ENCODE data around the gene DHODH. TPM values are rescaled to one million over a fixed set of nuclear protein-coding genes. Genes with fewer than 3 reads are reported as not detected.
A peak's percentile ranks its signal among the peaks of the same experiment; 100 is the strongest.
"Not testable (repeated sequence)": the region's sequence is repeated elsewhere in the genome, so short reads cannot be mapped to it uniquely, and the experiment has no call there.

DHODH gene
- total RNA-seq, 1 experiment from 2014 or later, result 8.2 TPM

- DNase-seq; H3K36me3 ChIP-seq; H3K4me3 ChIP-seq; H3K9me3 ChIP-seq (replicated peaks); H3K27ac ChIP-seq; H3K27me3 ChIP-seq: not testable (repeated sequence)
- peaks cover 18% of the 10 kb centered on the region for H3K4me1 ChIP-seq
Measured at GRCh38 chr16:71997578-71997977, 11.0 kb upstream of the DHODH start.

- Histone ChIP-seq H3K36me3 (no peaks in the 10 kb centered on the region), H3K27ac (peak overlapping the region; percentile 87)
Measured at GRCh38 chr16:72001180-72001874, 7.2 kb upstream of the DHODH start.

GRCh38 chr16:72002619-72003018 lies 5.9 kb upstream of the DHODH start:
- DNase-seq, result no peak
- H3K4me3 ChIP-seq, result no peak overlapping the region
- H3K9me3 ChIP-seq (replicated peaks), result no peaks in the 10 kb centered on the region
- no peaks in the 10 kb centered on the region for H3K27me3 ChIP-seq
- no peak overlapping the region for H3K27ac ChIP-seq
- no peaks in the 10 kb centered on the region for H3K36me3 ChIP-seq
- peaks cover 18% of the 10 kb centered on the region for H3K4me1 ChIP-seq

More at GRCh38 chr16:72001180-72001874, 7.2 kb upstream of the DHODH start:
- DNase-seq, result peak; percentile 67 to 85
- Histone ChIP-seq H3K27me3 (no peaks in the 10 kb centered on the region), H3K4me3 (no peak overlapping the region), H3K4me1 (peaks cover 18% of the 10 kb centered on the region), H3K9me3 (replicated peaks) (no peaks in the 10 kb centered on the region)

GRCh38 chr16:72008065-72008423 lies 500 bp upstream of the DHODH start:
- H3K4me3 ChIP-seq, result peak overlapping the region; percentile 85
- H3K4me1 ChIP-seq; H3K9me3 ChIP-seq (replicated peaks); H3K27me3 ChIP-seq; DNase-seq; H3K36me3 ChIP-seq: not testable (repeated sequence)
- H3K27ac ChIP-seq, result peak overlapping the region; percentile 8; the same call in 1 of the 2 replicates

- Histone ChIP-seq H3K27ac (no peak overlapping the region), H3K4me1 (no peaks in the 10 kb centered on the region), H3K9me3 (replicated peaks) (no peaks in the 10 kb centered on the region), H3K36me3 (no peaks in the 10 kb centered on the region), H3K27me3 (no peaks in the 10 kb centered on the region), H3K4me3 (no peak overlapping the region)
- no peak for DNase-seq
Measured at GRCh38 chr16:72009779-72010178, 1.2 kb downstream of the DHODH start.

GRCh38 chr16:72012607-72013006 lies 4.1 kb downstream of the DHODH start:
- no peak for DNase-seq
- no peaks in the 10 kb centered on the region for H3K36me3 ChIP-seq
- H3K4me1 ChIP-seq, result no peaks in the 10 kb centered on the region
- H3K4me3 ChIP-seq, result no peak overlapping the region
- no peaks in the 10 kb centered on the region for H3K9me3 ChIP-seq (replicated peaks)
- H3K27ac ChIP-seq, result no peak overlapping the region
- H3K27me3 ChIP-seq, result no peaks in the 10 kb centered on the region

- H3K4me3 ChIP-seq, result no peak overlapping the region
- H3K36me3 ChIP-seq, result no peaks in the 10 kb centered on the region
- no peaks in the 10 kb centered on the region for H3K4me1 ChIP-seq
- H3K9me3 ChIP-seq (replicated peaks), result no peaks in the 10 kb centered on the region
- DNase-seq, result peak in 1 of 2 experiments; percentile 11
- no peaks in the 10 kb centered on the region for H3K27me3 ChIP-seq
- H3K27ac ChIP-seq, result no peak overlapping the region
Measured at GRCh38 chr16:72013389-72013788, 4.8 kb downstream of the DHODH start.

- Histone ChIP-seq H3K36me3 (no peaks in the 10 kb centered on the region), H3K27ac (no peak overlapping the region)
- no peak for DNase-seq
Measured at GRCh38 chr16:72013888-72014581, 5.5 kb downstream of the DHODH start.

GRCh38 chr16:72014675-72015074 lies 6.1 kb downstream of the DHODH start:
- H3K27ac ChIP-seq, result no peak overlapping the region
- H3K27me3 ChIP-seq, result no peaks in the 10 kb centered on the region
- no peak for DNase-seq
- H3K4me3 ChIP-seq, result no peak overlapping the region
- no peaks in the 10 kb centered on the region for H3K9me3 ChIP-seq (replicated peaks)
- no peaks in the 10 kb centered on the region for H3K4me1 ChIP-seq
- H3K36me3 ChIP-seq, result no peaks in the 10 kb centered on the region

More at GRCh38 chr16:72013888-72014581, 5.5 kb downstream of the DHODH start:
- H3K27me3 ChIP-seq, result no peaks in the 10 kb centered on the region
- H3K4me3 ChIP-seq, result no peak overlapping the region
- no peaks in the 10 kb centered on the region for H3K4me1 ChIP-seq
- H3K9me3 ChIP-seq (replicated peaks), result no peaks in the 10 kb centered on the region

GRCh38 chr16:72015124-72015523 lies 6.6 kb downstream of the DHODH start:
- DNase-seq, result no peak
- Histone ChIP-seq H3K9me3 (replicated peaks) (no peaks in the 10 kb centered on the region), H3K27ac (no peak overlapping the region), H3K4me3 (no peak overlapping the region), H3K4me1 (no peaks in the 10 kb centered on the region), H3K27me3 (no peaks in the 10 kb centered on the region), H3K36me3 (no peaks in the 10 kb centered on the region)

GRCh38 chr16:72018470-72018869 lies 9.9 kb downstream of the DHODH start:
- H3K4me3 ChIP-seq, result no peak overlapping the region
- no peaks in the 10 kb centered on the region for H3K36me3 ChIP-seq
- no peaks in the 10 kb centered on the region for H3K4me1 ChIP-seq
- no peaks in the 10 kb centered on the region for H3K9me3 ChIP-seq (replicated peaks)
- no peak for DNase-seq
- H3K27ac ChIP-seq, result no peak overlapping the region
- H3K27me3 ChIP-seq, result no peaks in the 10 kb centered on the region

GRCh38 chr16:72021043-72021442 lies 12.5 kb downstream of the DHODH start:
- Histone ChIP-seq H3K36me3 (no peaks in the 10 kb centered on the region), H3K4me1 (no peaks in the 10 kb centered on the region)

GRCh38 chr16:72022127-72022526 lies 13.6 kb downstream of the DHODH start:
- DNase-seq, result no peak
- H3K4me3 ChIP-seq, result no peak overlapping the region
- no peaks in the 10 kb centered on the region for H3K36me3 ChIP-seq
- no peak overlapping the region for H3K27ac ChIP-seq
- no peaks in the 10 kb centered on the region for H3K9me3 ChIP-seq (replicated peaks)
- H3K27me3 ChIP-seq, result no peaks in the 10 kb centered on the region
- H3K4me1 ChIP-seq, result no peaks in the 10 kb centered on the region

More at GRCh38 chr16:72021043-72021442, 12.5 kb downstream of the DHODH start:
- Histone ChIP-seq H3K27ac (no peak overlapping the region), H3K4me3 (no peak overlapping the region), H3K27me3 (no peaks in the 10 kb centered on the region), H3K9me3 (replicated peaks) (no peaks in the 10 kb centered on the region)
- no peak for DNase-seq

GRCh38 chr16:72023962-72024361 lies 15.4 kb downstream of the DHODH start:
- Histone ChIP-seq H3K4me1 (no peaks in the 10 kb centered on the region), H3K9me3 (replicated peaks) (no peaks in the 10 kb centered on the region), H3K36me3 (no peaks in the 10 kb centered on the region), H3K27me3 (no peaks in the 10 kb centered on the region), H3K27ac (no peak overlapping the region), H3K4me3 (no peak overlapping the region)
- no peak for DNase-seq

GRCh38 chr16:72024862-72025382 lies 16.4 kb downstream of the DHODH start:
- H3K4me3 ChIP-seq, result no peak overlapping the region
- H3K4me1 ChIP-seq, result no peaks in the 10 kb centered on the region
- no peak overlapping the region for H3K27ac ChIP-seq
- no peaks in the 10 kb centered on the region for H3K27me3 ChIP-seq
- no peaks in the 10 kb centered on the region for H3K36me3 ChIP-seq
- no peaks in the 10 kb centered on the region for H3K9me3 ChIP-seq (replicated peaks)
- DNase-seq, result no peak
